ENCODE results near the gene DIS3L2. TPM values are rescaled to one million over a fixed set of nuclear protein-coding genes. Genes with fewer than 3 reads are reported as not detected.
A peak's percentile ranks its signal among the peaks of the same experiment; 100 is the strongest.

The DIS3L2 gene
- total RNA-seq, 6 experiments from 2014 or later = 18.2 to 23.6 (median 21.6) TPM

DNA sequence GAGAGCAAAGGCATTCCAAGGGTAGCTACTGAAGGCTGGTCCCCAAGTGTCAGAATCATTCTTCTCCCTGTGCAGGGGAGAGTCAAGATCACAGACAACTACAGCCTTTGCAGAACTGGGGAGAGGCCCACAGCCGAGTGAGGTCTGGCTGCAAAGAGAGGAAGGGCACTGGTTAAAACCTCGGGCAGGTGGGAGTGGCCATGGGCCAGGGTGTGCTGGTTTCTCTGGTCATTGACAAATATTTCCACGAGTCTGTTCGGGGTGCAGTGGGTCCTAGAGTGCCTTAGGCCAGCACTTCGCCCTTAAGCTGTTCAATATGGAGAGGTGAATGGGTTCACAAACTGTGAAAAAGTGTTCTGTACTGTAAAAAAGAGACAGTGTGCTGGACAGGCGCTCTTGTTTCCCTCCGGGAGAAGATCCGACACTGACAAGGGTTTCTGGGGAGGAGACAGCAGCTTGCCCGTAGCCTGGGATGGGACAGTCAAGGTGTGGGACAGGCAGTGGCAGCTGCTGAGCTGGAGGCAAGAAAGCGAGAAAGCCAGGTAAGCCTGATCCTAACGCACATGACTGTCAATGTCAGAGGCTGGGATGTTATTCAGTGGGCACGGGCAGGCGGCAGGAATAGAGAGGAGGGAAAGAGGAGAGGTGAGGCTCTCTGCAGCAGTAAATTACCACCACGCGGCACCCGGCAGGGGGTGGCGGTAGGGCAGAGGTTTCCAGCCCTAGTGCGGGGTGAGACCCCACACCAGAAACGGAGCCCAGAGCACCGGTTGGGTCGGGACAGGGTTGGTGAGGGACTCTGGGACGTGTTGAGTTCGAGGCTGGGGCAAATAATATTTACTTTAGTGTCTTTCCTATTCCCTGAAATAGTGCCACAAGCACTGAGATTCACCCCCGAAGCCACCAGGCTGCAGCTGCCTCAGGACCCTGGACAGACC is 37.3 kb upstream of the DIS3L2 start:
- Mint-ChIP-seq H3K9me3 (no peaks in the 10 kb centered on the region), H3K4me3 (no peak overlapping the region), H3K27me3 (ENCODE audit: insufficient read depth) (peaks cover 40% of the 10 kb centered on the region), H3K4me1 (ENCODE audit: low read depth) (no peaks in the 10 kb centered on the region), H3K27ac (no peak overlapping the region), H3K36me3 (ENCODE audit: low read depth) (no peaks in the 10 kb centered on the region)
- no peak for TF ChIP-seq CTCF (IDR thresholded peaks at IDR 0.05)
- no peak for DNase-seq

GRCh38 chr2:231924889-231925275 is 36.6 kb upstream of the DIS3L2 start:
- DNase-seq = no peak
- TF ChIP-seq CTCF (IDR thresholded peaks at IDR 0.05) = no peak
- Mint-ChIP-seq H3K27ac (no peak overlapping the region), H3K4me1 (ENCODE audit: low read depth) (no peaks in the 10 kb centered on the region), H3K36me3 (ENCODE audit: low read depth) (no peaks in the 10 kb centered on the region), H3K9me3 (no peaks in the 10 kb centered on the region), H3K4me3 (no peak overlapping the region), H3K27me3 (ENCODE audit: insufficient read depth) (peaks cover 42% of the 10 kb centered on the region)

DNA sequence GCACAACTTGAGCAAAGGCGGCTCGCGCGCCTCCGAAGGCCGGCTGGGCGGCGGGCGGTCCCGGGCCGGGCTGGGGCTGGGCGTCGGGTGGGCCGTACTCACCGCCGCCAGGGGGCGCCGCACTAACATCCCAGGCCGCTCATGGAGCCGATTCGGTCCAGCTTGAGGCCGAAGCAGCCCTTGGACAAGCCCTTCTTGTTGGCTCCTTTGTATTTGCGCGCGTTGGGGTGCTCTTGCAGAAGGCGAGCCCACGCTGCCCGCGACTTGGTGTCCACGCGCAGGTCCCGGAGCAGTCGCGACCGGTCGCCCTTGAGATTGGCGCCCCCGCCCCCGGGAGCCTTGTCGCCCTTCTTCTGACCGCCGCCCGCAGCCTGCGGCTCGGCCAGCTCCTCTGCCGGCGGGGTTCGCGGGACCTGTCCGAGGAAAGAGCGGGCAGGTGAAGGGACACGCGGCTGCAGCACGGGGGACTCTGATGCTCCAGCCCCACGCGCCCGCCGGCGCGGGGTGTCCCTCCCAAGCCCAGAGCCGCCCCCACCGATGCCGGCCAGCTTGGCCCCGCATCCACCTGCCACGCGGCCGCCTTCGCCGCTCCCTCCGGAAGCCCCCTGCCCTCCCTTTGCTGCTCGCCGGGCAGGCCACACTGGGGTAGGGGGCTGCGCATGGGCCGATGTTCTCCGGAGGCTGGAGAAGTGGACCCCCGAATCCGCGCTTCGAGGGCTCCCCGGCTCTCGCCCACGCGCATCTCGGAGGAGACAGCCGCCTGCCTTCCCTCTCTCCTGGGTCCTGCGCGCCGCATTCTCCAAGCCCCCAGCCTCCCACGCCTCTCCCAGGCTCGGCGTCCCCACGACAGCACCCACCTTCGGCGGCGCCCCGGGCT is 36.0 kb upstream of the DIS3L2 start:
- H3K27ac Mint-ChIP-seq = no peak overlapping the region
- TF ChIP-seq CTCF (IDR thresholded peaks at IDR 0.05) = peak; percentile 99
- H3K9me3 Mint-ChIP-seq = no peaks in the 10 kb centered on the region
- H3K27me3 Mint-ChIP-seq (ENCODE audit: insufficient read depth) = peaks cover 37% of the 10 kb centered on the region
- H3K36me3 Mint-ChIP-seq (ENCODE audit: low read depth) = no peaks in the 10 kb centered on the region
- H3K4me3 Mint-ChIP-seq = peak overlapping the region; percentile 61; the same call in 1 of the 2 replicates
- no peaks in the 10 kb centered on the region for H3K4me1 Mint-ChIP-seq (ENCODE audit: low read depth)
- DNase-seq = peak; percentile 64

GRCh38 chr2:231926180-231926741 is 35.3 kb upstream of the DIS3L2 start, which contains the start of gene NPPC:
TSS of gene NPPC (minus strand) at chr2:231926396. CDS start at chr2:231926249, 147 bp downstream.
- Mint-ChIP-seq H3K27me3 (ENCODE audit: insufficient read depth) (peaks cover 40% of the 10 kb centered on the region), H3K27ac (no peak within 1 kb of the TSS), H3K36me3 (ENCODE audit: low read depth) (no peaks in the 10 kb centered on the region), H3K4me3 (peak within 1 kb of the TSS; percentile 61; the same call in 1 of the 2 replicates), H3K4me1 (ENCODE audit: low read depth) (no peaks in the 10 kb centered on the region), H3K9me3 (no peaks in the 10 kb centered on the region)
- peak; percentile 4 for DNase-seq
- TF ChIP-seq CTCF (IDR thresholded peaks at IDR 0.05) = peak; percentile 44
